Tibial artery (tissue), 4 donors: Measurements from ENCODE around the gene SLC4A11.

Experiments used
- DNase-seq, 2 donors: peaks; one replicate each; pipeline ENCODE4 v3.0.0-alpha.2; 2019
- H3K27ac ChIP-seq, 2 donors: fragments of 200-600 bp; sonication (generic) in 1 of 2; 1 replicate in 1 of 2; 2 replicates in 1 of 2; pipeline ENCODE4 v1.5.1; 2018 to 2019; ENCODE audit warnings: mild to moderate bottlenecking in 1 of 2
- H3K27me3 ChIP-seq, 2 donors: fragments of 200-600 bp; sonication (generic) in 1 of 2; one replicate each; pipeline versions ENCODE4 v1.5.1 to v1.6.0; 2016 to 2019
- H3K36me3 ChIP-seq, 3 donors: fragments of 200-600 bp; sonication (generic) in 2 of 3; one replicate each; pipeline ENCODE4 v1.5.1; 2016 to 2019; ENCODE audit warnings: mild to moderate bottlenecking in 2 of 3
- H3K4me1 ChIP-seq, 4 donors: fragments of 200-600 bp; sonication (generic) in 2 of 4; 1 replicate in 3 of 4; 2 replicates in 1 of 4; pipeline ENCODE4 v1.5.1; 2016 to 2019
- H3K4me3 ChIP-seq, 2 donors: fragments of 200-600 bp; sonication (generic) in 1 of 2; 1 replicate in 1 of 2; 2 replicates in 1 of 2; pipeline ENCODE4 v1.5.1; 2018 to 2019; ENCODE audit warnings: mild to moderate bottlenecking in 2 of 2
- H3K9me3 ChIP-seq, 3 donors: fragments of 200-600 bp; sonication (generic) in 1 of 3; one replicate each; pipeline ENCODE4 v1.5.1; 2016 to 2019
- intact Hi-C: fragments of 100-400 bp; cut with DNase I; formaldehyde crosslinking; loops from one replicate; pipeline ENCODE4 v1.15.0; 2023; ENCODE audit warnings: low total_unique reads
- TF ChIP-seq, protein P1 (sequence below), 2 experiments: fragments of 200-600 bp in 1 of 2; fragments of 450-650 bp in 1 of 2; IDR thresholded peaks; one replicate each; pipeline ENCODE4 v1.5.1; 2017 to 2019; ENCODE audit warnings: antibody characterized with exemption in 2 of 2, mild to moderate bottlenecking in 1 of 2, moderate library complexity in 1 of 2

Gene SLC4A11

DNA sequence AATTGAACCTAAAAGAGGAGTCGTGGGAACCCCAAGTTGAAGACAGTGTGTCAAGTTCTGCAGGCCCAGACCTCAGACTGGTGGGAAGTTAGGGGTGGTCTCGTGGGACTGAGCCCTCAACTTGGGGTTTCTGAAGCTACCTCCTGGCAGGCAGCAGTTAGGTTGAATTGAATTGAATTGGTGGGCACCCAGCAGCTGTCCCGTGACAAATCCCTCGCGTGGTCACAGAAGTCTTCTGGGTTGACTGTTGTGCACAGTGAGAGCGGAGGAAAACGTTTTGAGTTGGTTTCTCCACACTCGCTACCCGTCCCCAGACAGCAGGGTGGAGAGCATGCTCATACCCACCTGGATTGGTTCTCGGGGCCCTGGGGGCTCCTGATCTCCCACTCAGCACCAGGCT is 12.9 kb downstream of the SLC4A11 start:
- no peaks in the 10 kb centered on the region for H3K27me3 ChIP-seq
- no peaks in the 10 kb centered on the region for H3K4me1 ChIP-seq
- intact Hi-C loops, result no loop called here
- peaks cover 17 to 44% (median 23%) of the 10 kb centered on the region in 3 donors for H3K36me3 ChIP-seq
- TF ChIP-seq, protein P1, sequence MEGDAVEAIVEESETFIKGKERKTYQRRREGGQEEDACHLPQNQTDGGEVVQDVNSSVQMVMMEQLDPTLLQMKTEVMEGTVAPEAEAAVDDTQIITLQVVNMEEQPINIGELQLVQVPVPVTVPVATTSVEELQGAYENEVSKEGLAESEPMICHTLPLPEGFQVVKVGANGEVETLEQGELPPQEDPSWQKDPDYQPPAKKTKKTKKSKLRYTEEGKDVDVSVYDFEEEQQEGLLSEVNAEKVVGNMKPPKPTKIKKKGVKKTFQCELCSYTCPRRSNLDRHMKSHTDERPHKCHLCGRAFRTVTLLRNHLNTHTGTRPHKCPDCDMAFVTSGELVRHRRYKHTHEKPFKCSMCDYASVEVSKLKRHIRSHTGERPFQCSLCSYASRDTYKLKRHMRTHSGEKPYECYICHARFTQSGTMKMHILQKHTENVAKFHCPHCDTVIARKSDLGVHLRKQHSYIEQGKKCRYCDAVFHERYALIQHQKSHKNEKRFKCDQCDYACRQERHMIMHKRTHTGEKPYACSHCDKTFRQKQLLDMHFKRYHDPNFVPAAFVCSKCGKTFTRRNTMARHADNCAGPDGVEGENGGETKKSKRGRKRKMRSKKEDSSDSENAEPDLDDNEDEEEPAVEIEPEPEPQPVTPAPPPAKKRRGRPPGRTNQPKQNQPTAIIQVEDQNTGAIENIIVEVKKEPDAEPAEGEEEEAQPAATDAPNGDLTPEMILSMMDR (IDR thresholded peaks at IDR 0.05), result no peak
- H3K4me3 ChIP-seq, result no peak overlapping the region
- no peak for DNase-seq
- no peak overlapping the region for H3K27ac ChIP-seq
- H3K9me3 ChIP-seq, result no peaks in the 10 kb centered on the region

DNA sequence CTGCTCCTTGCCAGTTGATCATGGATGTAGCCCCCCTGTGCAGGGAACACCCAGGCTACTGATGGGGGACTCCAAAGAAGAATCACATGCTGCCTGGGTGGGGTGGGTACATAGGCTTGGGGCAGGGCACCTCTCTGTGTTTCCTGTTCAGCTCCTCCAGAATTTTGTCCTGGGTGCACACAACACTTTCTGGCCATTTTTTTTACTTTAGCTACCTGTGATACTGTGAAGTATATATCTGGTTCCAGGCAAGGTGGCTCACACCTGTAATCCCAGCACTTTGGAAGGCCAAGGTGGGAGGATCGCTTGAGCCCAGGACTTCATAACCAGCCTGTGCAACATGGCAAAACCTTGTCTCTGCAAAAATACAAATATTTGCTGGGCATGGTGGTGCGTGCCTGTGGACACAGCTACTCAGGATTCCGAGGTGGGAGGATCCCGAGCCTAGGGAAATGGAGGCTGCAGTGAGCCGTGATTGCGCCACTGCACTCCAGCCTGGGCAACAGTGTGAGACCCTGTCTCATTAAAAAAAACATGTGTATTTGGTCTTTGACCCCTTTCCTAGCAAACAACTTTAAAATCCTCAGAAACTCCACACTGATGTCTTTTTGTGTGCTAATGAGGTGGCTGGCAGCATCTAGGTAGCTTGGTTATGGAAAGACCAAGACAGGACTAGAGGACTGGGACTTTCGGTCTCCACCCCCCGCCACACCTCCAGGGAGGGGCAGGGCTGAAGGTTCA is 14.1 kb downstream of the SLC4A11 start:
- Histone ChIP-seq H3K4me3 (no peak overlapping the region), H3K27ac (no peak overlapping the region), H3K9me3 (no peaks in the 10 kb centered on the region), H3K27me3 (no peaks in the 10 kb centered on the region), H3K4me1 (no peaks in the 10 kb centered on the region), H3K36me3 (peaks cover 27 to 57% (median 28%) of the 10 kb centered on the region in 3 donors)
- intact Hi-C loops, result no loop called here
- no peak for DNase-seq
- TF ChIP-seq, protein P1 (IDR thresholded peaks at IDR 0.05), result no peak

DNA sequence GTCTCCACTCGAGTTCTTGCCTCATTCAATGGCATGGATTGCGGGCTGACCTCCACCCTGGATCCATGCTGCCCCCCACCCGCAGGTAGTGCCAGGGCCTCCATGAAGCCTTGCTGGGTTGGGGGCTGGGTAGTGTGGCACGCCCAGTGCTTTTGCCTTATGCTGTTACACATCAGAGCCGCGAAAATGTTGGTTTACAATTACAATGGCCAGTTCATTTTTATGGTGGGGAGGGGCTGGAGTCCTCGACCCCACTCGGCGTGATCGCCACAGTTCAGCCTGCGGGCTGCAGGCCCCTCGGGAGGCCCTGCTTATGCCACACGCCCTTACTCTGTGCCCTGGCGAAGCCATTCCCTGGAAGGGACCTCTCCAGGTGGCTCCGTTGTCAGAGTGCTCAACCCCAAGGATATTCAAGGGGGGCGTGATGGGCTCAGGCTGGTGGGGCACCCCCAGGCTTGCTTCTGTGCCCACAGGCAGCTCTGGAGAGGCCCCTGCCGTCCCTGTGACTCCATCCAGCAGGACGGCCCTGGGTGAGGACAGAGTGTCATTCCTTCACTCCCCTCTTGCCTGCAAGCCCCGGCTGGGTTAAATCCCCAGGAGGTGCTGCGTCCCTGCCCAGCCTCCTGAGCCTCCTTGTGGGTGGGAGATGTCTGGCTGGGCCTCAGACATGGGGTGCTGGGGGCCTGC is 14.9 kb downstream of the SLC4A11 start:
- H3K9me3 ChIP-seq, result no peaks in the 10 kb centered on the region
- intact Hi-C loops, result no loop called here

DNA sequence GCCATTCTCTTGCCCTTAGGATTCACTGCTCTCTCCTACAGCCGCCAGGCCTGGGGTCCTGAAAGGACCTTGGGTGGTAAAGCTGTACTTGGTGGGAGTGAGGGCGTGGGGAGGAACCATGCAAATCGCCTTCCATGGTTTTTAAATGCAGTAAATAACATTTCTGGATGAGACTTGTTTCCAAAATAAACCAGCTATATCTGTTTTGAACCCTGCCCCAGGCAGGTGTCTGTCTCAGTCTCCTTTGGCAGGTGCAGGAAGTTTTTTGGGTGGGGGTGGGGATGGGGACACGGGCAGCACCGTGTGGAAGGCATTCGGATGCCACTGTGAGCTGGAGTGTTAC is 15.4 kb downstream of the SLC4A11 start:
- DNase-seq, result no peak
- peaks cover 0 to 3% (median 1%) of the 10 kb centered on the region in 4 donors for H3K4me1 ChIP-seq
- intact Hi-C loops, result no loop called here
- H3K4me3 ChIP-seq, result no peak overlapping the region
- no peaks in the 10 kb centered on the region for H3K9me3 ChIP-seq
- no peak overlapping the region for H3K27ac ChIP-seq
- TF ChIP-seq, protein P1 (IDR thresholded peaks at IDR 0.05), result no peak
- no peaks in the 10 kb centered on the region for H3K27me3 ChIP-seq
- H3K36me3 ChIP-seq, result peaks cover 27 to 57% (median 29%) of the 10 kb centered on the region in 3 donors

More for the DNA sequence above, 14.9 kb downstream of the SLC4A11 start:
- H3K4me3 ChIP-seq, result no peak overlapping the region
- peaks cover 27 to 57% (median 29%) of the 10 kb centered on the region in 3 donors for H3K36me3 ChIP-seq
- no peaks in the 10 kb centered on the region for H3K4me1 ChIP-seq
- TF ChIP-seq, protein P1 (IDR thresholded peaks at IDR 0.05), result no peak
- no peaks in the 10 kb centered on the region for H3K27me3 ChIP-seq
- no peak for DNase-seq
- H3K27ac ChIP-seq, result no peak overlapping the region

DNA sequence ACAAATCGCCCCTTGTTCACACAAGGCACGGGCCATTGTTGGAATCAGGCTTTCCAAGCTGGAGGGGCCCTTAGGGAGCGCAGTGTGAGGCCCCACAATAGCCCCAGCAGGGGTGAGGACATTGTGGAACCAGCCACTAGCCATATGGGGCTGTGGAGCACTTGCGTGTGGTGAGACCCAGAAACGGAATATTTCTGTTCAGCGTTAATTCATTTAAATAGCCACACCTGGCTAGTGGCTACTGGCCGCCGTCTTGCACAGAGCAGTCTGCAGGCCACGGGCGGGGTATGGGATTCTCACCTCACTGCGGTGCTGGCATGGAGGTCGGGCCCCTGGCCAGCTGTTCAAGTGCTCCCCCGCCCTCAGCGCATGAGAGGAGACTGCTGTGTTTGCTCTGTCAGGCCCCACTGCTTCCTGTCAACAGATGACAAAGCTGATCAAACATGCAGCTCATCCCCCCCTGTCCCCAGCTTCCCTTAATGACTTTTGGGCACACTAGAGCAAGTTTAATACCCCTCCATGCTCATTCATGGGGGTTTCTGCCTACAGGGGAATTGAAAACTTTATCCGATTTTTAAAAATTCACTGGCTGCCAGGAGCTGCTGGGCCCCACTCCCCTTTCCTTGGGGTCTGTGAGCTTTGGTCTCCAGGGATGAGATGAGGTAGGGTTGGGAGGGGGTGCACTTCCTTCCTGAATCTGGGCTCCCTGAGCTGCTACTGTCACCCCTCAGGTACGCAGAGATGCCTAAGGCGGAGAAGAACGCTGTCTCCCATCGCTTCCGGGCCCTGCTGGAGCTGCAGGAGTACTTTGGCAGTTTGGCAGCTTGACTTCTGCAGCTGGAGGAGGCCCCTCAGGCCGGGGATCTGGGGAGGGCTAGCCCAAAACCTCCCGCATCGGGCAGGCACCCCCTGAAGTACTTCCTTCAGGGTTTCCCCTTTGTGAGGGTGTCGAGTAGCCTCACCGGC is 16.1 kb downstream of the SLC4A11 start:
- H3K36me3 ChIP-seq, result peaks cover 27 to 57% (median 29%) of the 10 kb centered on the region in 3 donors
- TF ChIP-seq, protein P1 (IDR thresholded peaks at IDR 0.05), result no peak
- no peaks in the 10 kb centered on the region for H3K27me3 ChIP-seq
- H3K27ac ChIP-seq, result no peak overlapping the region
- intact Hi-C loops, result no loop called here
- no peaks in the 10 kb centered on the region for H3K9me3 ChIP-seq
- H3K4me1 ChIP-seq, result peaks cover 0 to 9% (median 5%) of the 10 kb centered on the region in 4 donors
- no peak overlapping the region for H3K4me3 ChIP-seq
- DNase-seq, result no peak
